A549 (cell line): Measurements from ENCODE around the gene MACROD1.

Source experiments
- CTCF ChIP-seq: fragments of >200 bp; sonication (Bioruptor Twin); formaldehyde crosslinking; IDR thresholded peaks from 3 replicates; pipeline ENCODE4 v1.5.1; 2016
- HDAC2 ChIP-seq: fragments of 200-600 bp; sonication (generic); IDR thresholded peaks from 2 replicates; pipeline ENCODE4 v1.6.1; 2016
- KDM1A ChIP-seq: fragments of 200-600 bp; sonication (generic); IDR thresholded peaks from 2 replicates; pipeline ENCODE4 v1.6.1; 2016; ENCODE audit warnings: low read depth, mild to moderate bottlenecking
- PBX3 ChIP-seq: IDR thresholded peaks from 2 replicates; pipeline ENCODE4 v1.6.1; 2012
- REST ChIP-seq: fragments of 200-600 bp; sonication (generic); IDR thresholded peaks from 2 replicates; pipeline ENCODE4 v1.6.1; 2016; ENCODE audit warnings: antibody characterized with exemption, mild to moderate bottlenecking, moderate library complexity
- ZNF302 ChIP-seq: fragments of 250-450 bp; sonication (Bioruptor Pico); IDR thresholded peaks from 2 replicates; pipeline ENCODE4 v1.9.0; 2021; ENCODE audit warnings: inconsistent platforms, mild to moderate bottlenecking, moderate library complexity
- TF ChIP-seq, protein P1 (sequence below): fragments of 450-650 bp; IDR thresholded peaks from 2 replicates; pipeline ENCODE4 v1.6.1; 2014; ENCODE audit warnings: antibody characterized with exemption
- TF ChIP-seq, protein P2 (sequence below): IDR thresholded peaks from 2 replicates; pipeline ENCODE4 v1.6.1; 2012

DNA sequence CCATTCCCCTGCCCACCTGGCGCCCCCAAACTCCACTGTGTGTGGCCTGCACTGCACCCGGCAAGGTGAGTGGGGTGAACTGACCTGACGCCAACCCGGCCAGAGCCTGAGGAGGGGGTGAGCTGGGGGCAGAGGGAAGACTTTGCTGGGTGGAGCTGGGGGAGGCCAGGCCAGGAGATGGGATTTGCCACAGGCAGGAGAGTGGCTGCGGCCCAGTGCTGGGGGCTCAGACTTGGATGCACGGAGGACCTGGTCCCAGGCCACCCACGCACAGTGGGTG, 148.0 kb downstream of the MACROD1 start:
- TF ChIP-seq CTCF, result no peak
- TF ChIP-seq PBX3, result no peak
- no peak for TF ChIP-seq ZNF302 (CRISPR knock-in tag)
- TF ChIP-seq, protein P1, sequence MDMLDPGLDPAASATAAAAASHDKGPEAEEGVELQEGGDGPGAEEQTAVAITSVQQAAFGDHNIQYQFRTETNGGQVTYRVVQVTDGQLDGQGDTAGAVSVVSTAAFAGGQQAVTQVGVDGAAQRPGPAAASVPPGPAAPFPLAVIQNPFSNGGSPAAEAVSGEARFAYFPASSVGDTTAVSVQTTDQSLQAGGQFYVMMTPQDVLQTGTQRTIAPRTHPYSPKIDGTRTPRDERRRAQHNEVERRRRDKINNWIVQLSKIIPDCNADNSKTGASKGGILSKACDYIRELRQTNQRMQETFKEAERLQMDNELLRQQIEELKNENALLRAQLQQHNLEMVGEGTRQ, result no peak
- TF ChIP-seq KDM1A, result no peak
- TF ChIP-seq REST, result no peak
- TF ChIP-seq, protein P2, sequence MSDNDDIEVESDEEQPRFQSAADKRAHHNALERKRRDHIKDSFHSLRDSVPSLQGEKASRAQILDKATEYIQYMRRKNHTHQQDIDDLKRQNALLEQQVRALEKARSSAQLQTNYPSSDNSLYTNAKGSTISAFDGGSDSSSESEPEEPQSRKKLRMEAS, result no peak
- no peak for TF ChIP-seq HDAC2
